Gastroesophageal sphincter (tissue), 4 donors: ENCODE data around the gene NEDD4. TPM values are rescaled to one million over a fixed set of nuclear protein-coding genes. Genes with fewer than 3 reads are reported as not detected.

ENCODE experiments used
- ATAC-seq: fragments of 150-250 bp; one replicate; pipeline ENCODE4 v1.9.1; 2016; ENCODE audit warnings: mild to moderate bottlenecking, moderate library complexity
- H3K27ac ChIP-seq, 4 donors: fragments of 200-600 bp; sonication (generic) in 3 of 4; 1 replicate in 3 of 4; 2 replicates in 1 of 4; pipeline ENCODE4 v1.5.1; 2016 to 2019
- H3K27me3 ChIP-seq: fragments of 200-600 bp; sonication (generic); one replicate; pipeline ENCODE4 v1.5.1; 2019
- H3K36me3 ChIP-seq, 2 donors: fragments of 200-600 bp; sonication (generic); one replicate each; pipeline ENCODE4 v1.5.1; 2019; ENCODE audit warnings: control low read depth in 1 of 2
- H3K4me1 ChIP-seq, 3 donors: fragments of 200-600 bp; sonication (generic); 1 replicate in 2 of 3; 2 replicates in 1 of 3; pipeline ENCODE4 v1.5.1; 2016 to 2019; ENCODE audit warnings: control low read depth in 2 of 3
- H3K4me3 ChIP-seq, 2 donors: fragments of 200-600 bp; sonication (generic); one replicate each; pipeline ENCODE4 v1.5.1; 2019; ENCODE audit warnings: mild to moderate bottlenecking in 1 of 2, moderate library complexity in 1 of 2
- H3K9me3 ChIP-seq, 3 donors: fragments of 200-600 bp; sonication (generic); one replicate each; pipeline ENCODE4 v1.5.1; 2017 to 2019; ENCODE audit warnings: control low read depth in 2 of 3
- CTCF ChIP-seq, 4 experiments: fragments of 200-600 bp in 2 of 4; fragments of 450-650 bp in 2 of 4; sonication (generic) in 1 of 4; IDR thresholded peaks; one replicate each; pipeline ENCODE4 v1.5.1; 2017 to 2019; ENCODE audit warnings: antibody characterized with exemption in 4 of 4, mild to moderate bottlenecking in 2 of 4, moderate library complexity in 2 of 4
- EP300 ChIP-seq: sonication (generic); formaldehyde crosslinking; IDR thresholded peaks from one replicate; pipeline ENCODE4 v1.6.1; 2017; ENCODE audit warnings: antibody characterized with exemption, mild to moderate bottlenecking
- POLR2A ChIP-seq, 2 donors: fragments of 450-650 bp; IDR thresholded peaks; one replicate each; pipeline ENCODE4 v1.6.1; 2017; ENCODE audit warnings: antibody characterized with exemption in 2 of 2, mild to moderate bottlenecking in 2 of 2, moderate library complexity in 1 of 2
- POLR2AphosphoS5 ChIP-seq: sonication (generic); formaldehyde crosslinking; IDR thresholded peaks from one replicate; pipeline ENCODE4 v1.6.1; 2017; ENCODE audit warnings: antibody characterized with exemption
- WGBS, 2 donors: methylation state at CpG; one replicate each; pipeline ENCODE4 v1.1.5; 2018; ENCODE audit warnings: low coverage in 1 of 2; 5-methylcytosine and 5-hydroxymethylcytosine counted together
- total RNA-seq, 4 donors: library from RNA; depleted of rRNA; stranded (reverse); fragments of >200 nt; gene quantifications; one replicate each; pipeline ENCODE4 v1.1.0, GENCODE V29; 2016

NEDD4 gene
- total RNA-seq, 4 donors from 2014 or later, result 26.8 to 43.9 (median 40.0) TPM

GRCh38 chr15:55921744-55922143, 71.7 kb downstream of the NEDD4 start:
- Histone ChIP-seq H3K27ac (no peak overlapping the region), H3K9me3 (no peaks in the 10 kb centered on the region), H3K4me3 (no peak overlapping the region), H3K36me3 (peaks cover 0 to 5% of the 10 kb centered on the region in 2 donors), H3K27me3 (no peaks in the 10 kb centered on the region), H3K4me1 (peaks cover 8 to 16% (median 9%) of the 10 kb centered on the region in 3 donors)
- TF ChIP-seq CTCF (IDR thresholded peaks at IDR 0.05) (no peak), POLR2AphosphoS5 (no peak), EP300 (no peak), POLR2A (IDR thresholded peaks at IDR 0.05) (no peak)
- WGBS, 2 donors, result 92 to 94% methylated on average over 4 of the region's 4 CpGs
- no peak for ATAC-seq

DNA sequence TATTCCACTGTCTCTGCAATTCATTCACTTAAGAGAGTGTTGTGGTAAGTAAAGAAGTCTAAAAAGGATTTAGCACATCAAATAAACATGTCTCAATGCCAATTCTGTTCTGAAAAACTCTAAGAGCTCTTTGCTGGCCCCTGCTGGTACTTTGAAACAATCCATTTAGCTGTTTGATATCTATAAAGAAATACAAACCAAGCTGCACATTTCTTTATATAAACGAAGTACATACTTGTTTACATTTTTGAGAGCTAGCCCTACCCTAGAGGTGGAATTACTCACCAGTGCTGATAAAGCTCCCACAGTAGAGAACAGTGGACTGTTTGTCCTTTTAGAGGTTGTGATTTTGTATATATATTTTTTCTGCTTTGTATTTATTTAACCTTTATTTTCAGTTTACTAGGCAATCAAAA, 75.5 kb downstream of the NEDD4 start:
- peaks cover 8 to 25% (median 13%) of the 10 kb centered on the region in 3 donors for H3K4me1 ChIP-seq
- WGBS, 2 donors, result 0% methylated on average over 1 of the region's 1 CpG

GRCh38 chr15:55916666-55917409, 76.6 kb downstream of the NEDD4 start:
- peak overlapping the region in 3 of 4 donors; percentile 17 to 53 (median 39) for H3K27ac ChIP-seq

More for the DNA sequence above, 75.5 kb downstream of the NEDD4 start:
- Histone ChIP-seq H3K4me3 (no peak overlapping the region), H3K27me3 (no peaks in the 10 kb centered on the region), H3K27ac (no peak overlapping the region), H3K9me3 (no peaks in the 10 kb centered on the region), H3K36me3 (no peaks in the 10 kb centered on the region)
- ATAC-seq, result no peak
- TF ChIP-seq POLR2A (IDR thresholded peaks at IDR 0.05) (no peak), EP300 (no peak), CTCF (IDR thresholded peaks at IDR 0.05) (peak; percentile 42 to 68 (median 61)), POLR2AphosphoS5 (peak; percentile 41)

GRCh38 chr15:55915876-55916567, 77.4 kb downstream of the NEDD4 start:
- Histone ChIP-seq H3K9me3 (no peaks in the 10 kb centered on the region), H3K36me3 (no peaks in the 10 kb centered on the region), H3K4me3 (peak overlapping the region in 1 of 2 donors; percentile 17), H3K27ac (peak overlapping the region in 2 of 4 donors; percentile 39 to 53), H3K27me3 (no peaks in the 10 kb centered on the region), H3K4me1 (peaks cover 8 to 25% (median 13%) of the 10 kb centered on the region in 3 donors)
- no peak for TF ChIP-seq CTCF (IDR thresholded peaks at IDR 0.05)
- TF ChIP-seq EP300, result no peak
- no peak for TF ChIP-seq POLR2A (IDR thresholded peaks at IDR 0.05)
- no peak for TF ChIP-seq POLR2AphosphoS5
- ATAC-seq, result no peak
- WGBS, 2 donors, result 69 to 77% methylated on average over 4 to 6 of the region's 6 CpGs

More at GRCh38 chr15:55916666-55917409, 76.6 kb downstream of the NEDD4 start:
- 19 to 20% methylated on average over 10 to 11 of the region's 11 CpGs for WGBS, 2 donors
- no peak for TF ChIP-seq POLR2AphosphoS5
- Histone ChIP-seq H3K9me3 (no peaks in the 10 kb centered on the region), H3K27me3 (no peaks in the 10 kb centered on the region), H3K36me3 (no peaks in the 10 kb centered on the region), H3K4me1 (peaks cover 8 to 25% (median 13%) of the 10 kb centered on the region in 3 donors), H3K4me3 (peak overlapping the region in 1 of 2 donors; percentile 17)
- ATAC-seq, result no peak

- no peak for ATAC-seq
- WGBS, 2 donors, result 84 to 100% methylated on average over 1 of the region's 1 CpG
- H3K4me1 ChIP-seq, result peaks cover 8 to 25% (median 13%) of the 10 kb centered on the region in 3 donors
- H3K9me3 ChIP-seq, result no peaks in the 10 kb centered on the region
- H3K27me3 ChIP-seq, result no peaks in the 10 kb centered on the region
- H3K4me3 ChIP-seq, result no peak overlapping the region
- no peak for TF ChIP-seq CTCF (IDR thresholded peaks at IDR 0.05)
- TF ChIP-seq POLR2AphosphoS5, result no peak
- no peak for TF ChIP-seq POLR2A (IDR thresholded peaks at IDR 0.05)
- TF ChIP-seq EP300, result no peak
- H3K36me3 ChIP-seq, result no peaks in the 10 kb centered on the region
- no peak overlapping the region for H3K27ac ChIP-seq
These were observed 78.2 kb downstream of the NEDD4 start for GRCh38 chr15:55915221-55915620.
